Mucosa of rectum (tissue), 2 donors: ENCODE results near the gene UGCG.

Experiments
- H3K27ac ChIP-seq, 2 donors: one replicate each; pipeline ENCODE4 v1.7.0; 2013; ENCODE audit warnings: inconsistent platforms in 2 of 2, low read depth in 2 of 2, low read length in 2 of 2
- H3K27me3 ChIP-seq, 2 donors: one replicate each; pipeline ENCODE4 v1.7.0; 2013; ENCODE audit warnings: low read length in 2 of 2; ENCODE audit not compliant: control insufficient read depth in 2 of 2, insufficient read depth in 2 of 2
- H3K36me3 ChIP-seq, 2 donors: one replicate each; pipeline ENCODE4 v1.7.0; 2013; ENCODE audit warnings: low read length in 2 of 2; ENCODE audit not compliant: control insufficient read depth in 2 of 2, insufficient read depth in 2 of 2
- H3K4me1 ChIP-seq, 2 donors: one replicate each; pipeline ENCODE4 v1.7.0; 2013; ENCODE audit warnings: low read length in 2 of 2, mild to moderate bottlenecking in 1 of 2; ENCODE audit not compliant: control insufficient read depth in 2 of 2, insufficient read depth in 2 of 2
- H3K4me3 ChIP-seq, 2 donors: one replicate each; pipeline ENCODE4 v1.7.0; 2013; ENCODE audit warnings: low read length in 2 of 2
- H3K9ac ChIP-seq, 2 donors: one replicate each; pipeline ENCODE4 v1.7.0; 2013; ENCODE audit warnings: low read length in 2 of 2, low read depth in 1 of 2, mild to moderate bottlenecking in 1 of 2
- H3K9me3 ChIP-seq, 2 donors: one replicate each; pipeline ENCODE4 v1.7.0; 2013; ENCODE audit warnings: low read length in 2 of 2; ENCODE audit not compliant: control insufficient read depth in 2 of 2
- donor health status: healthy.
- donor health status: Normal muscosa, but diverticular disease.

Gene UGCG

DNA sequence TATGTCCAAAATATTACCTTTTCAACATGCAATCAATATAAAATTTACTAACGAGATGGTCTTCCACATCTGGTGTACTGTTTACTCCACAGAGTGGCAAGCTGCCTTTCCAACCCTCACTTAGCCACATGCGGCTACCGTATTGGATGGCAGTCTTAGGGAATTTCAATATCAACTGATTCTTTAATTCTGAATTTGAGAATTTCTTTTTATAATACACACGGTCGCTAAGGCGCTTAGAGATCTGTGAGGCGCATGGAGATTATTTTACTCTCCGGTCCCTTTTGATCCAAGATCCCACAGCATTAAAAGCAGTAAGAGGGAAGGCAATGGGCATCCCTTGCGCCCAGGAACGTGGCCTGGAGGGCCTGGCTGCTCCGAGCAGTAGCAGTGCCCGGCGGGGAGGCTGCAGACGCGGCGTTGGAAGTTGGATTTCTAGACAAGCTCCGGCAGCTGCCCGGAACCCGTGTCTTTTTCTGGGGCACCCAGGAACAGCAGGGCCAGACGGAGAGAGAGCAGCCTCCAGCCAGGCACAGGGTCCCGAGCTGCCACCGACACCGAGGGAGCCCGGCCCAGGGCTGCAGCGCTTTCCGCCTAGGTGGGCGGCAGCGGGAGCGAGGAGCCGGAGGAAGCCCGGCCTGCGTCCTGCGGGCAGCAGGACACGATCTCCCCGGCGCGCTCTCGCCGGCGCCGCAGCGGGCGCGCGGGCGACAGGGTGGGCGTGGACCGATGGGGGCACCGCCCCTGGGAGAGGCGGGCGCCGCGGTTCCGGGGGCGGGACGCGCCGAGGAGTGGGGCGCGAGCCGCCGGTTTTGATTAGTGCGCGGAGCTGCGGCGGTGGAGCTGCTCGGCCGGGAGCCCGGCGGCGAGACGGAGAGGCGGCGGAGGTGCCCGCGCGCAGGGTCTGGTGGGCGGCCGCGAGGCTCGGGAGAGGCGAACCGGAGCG lies at the start of gene UGCG:
UGCG (plus strand) TSS at position 819 of the 946 bp plus-strand sequence. CDS start 402 bp downstream, outside the sequence.
- H3K4me1 ChIP-seq, result peaks cover 14 to 25% of the 10 kb centered on the region in 2 donors
- peak within 1 kb of the TSS; percentile 92 to 96 for H3K9ac ChIP-seq
- no peaks in the 10 kb centered on the region for H3K27me3 ChIP-seq
- no peaks in the 10 kb centered on the region for H3K9me3 ChIP-seq
- peak within 1 kb of the TSS; percentile 95 to 96 for H3K27ac ChIP-seq
- peak within 1 kb of the TSS; percentile 87 to 93 for H3K4me3 ChIP-seq
- H3K36me3 ChIP-seq, result no peaks in the 10 kb centered on the region

DNA sequence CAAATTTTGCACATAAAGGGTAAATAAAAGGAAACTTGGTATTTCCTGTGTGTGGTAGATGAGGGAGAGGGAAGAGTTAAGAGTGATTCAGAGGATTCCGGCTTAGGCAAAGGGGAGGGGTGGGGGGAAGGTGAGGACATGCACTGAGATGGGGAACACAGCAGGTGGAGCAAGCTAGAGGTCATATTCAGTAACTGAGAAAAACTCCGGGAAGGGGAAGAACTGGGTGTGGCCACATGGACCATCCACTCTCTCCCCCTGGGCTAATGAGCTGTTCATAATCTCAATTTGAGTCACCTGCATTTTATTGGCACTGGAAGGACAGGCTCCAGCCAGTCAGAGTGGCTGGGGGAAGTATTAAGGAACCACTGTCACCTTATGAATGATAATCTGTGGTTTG lies 45.1 kb upstream of the UGCG start:
- H3K27ac ChIP-seq, result no peak overlapping the region
- no peak overlapping the region for H3K9ac ChIP-seq
- no peak overlapping the region for H3K4me3 ChIP-seq
- H3K36me3 ChIP-seq, result no peaks in the 10 kb centered on the region
- no peaks in the 10 kb centered on the region for H3K4me1 ChIP-seq
- no peaks in the 10 kb centered on the region for H3K27me3 ChIP-seq
- H3K9me3 ChIP-seq, result no peaks in the 10 kb centered on the region

DNA sequence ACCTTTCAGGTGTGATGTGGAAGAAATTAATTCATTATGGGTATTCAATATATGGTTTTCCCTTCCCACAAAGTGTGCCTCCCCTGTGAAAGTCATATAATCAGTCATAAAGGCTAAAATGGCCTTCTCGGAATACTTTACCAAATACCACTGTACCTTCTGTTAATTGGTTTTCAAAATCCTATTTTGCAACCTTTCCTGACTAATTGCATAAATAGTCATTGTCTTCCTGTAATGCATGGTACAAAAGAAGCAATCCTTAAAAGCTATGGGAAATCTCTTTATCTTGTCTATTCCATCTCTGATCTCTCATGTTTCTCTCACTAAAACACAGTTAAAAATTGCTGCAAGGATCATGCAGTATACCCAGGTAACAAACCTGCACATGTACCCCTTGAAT lies 44.3 kb upstream of the UGCG start:
- H3K27me3 ChIP-seq, result no peaks in the 10 kb centered on the region
- no peaks in the 10 kb centered on the region for H3K36me3 ChIP-seq
- H3K4me1 ChIP-seq, result no peaks in the 10 kb centered on the region
- H3K4me3 ChIP-seq, result no peak overlapping the region
- no peak overlapping the region for H3K9ac ChIP-seq
- no peaks in the 10 kb centered on the region for H3K9me3 ChIP-seq
- no peak overlapping the region for H3K27ac ChIP-seq

DNA sequence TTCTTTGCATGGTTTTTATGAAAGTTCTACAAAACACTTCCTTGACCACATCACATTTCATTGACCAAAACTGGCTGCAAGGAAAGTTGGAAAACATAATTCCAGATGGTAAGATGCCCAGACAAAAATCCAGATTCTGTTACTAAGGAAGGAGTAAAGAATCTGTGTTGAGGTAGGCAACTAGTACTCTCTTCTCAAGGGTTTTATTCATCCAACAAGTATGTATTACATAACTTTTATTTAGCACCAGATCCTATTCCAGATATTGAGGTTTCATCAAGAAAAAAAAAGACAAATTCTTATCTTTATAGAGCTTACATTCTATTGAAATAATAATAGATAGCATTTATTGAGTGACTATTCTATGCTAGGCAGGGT lies 43.2 kb upstream of the UGCG start:
- H3K4me1 ChIP-seq, result no peaks in the 10 kb centered on the region
- H3K9ac ChIP-seq, result no peak overlapping the region
- no peaks in the 10 kb centered on the region for H3K27me3 ChIP-seq
- H3K9me3 ChIP-seq, result no peaks in the 10 kb centered on the region
- H3K27ac ChIP-seq, result no peak overlapping the region
- H3K4me3 ChIP-seq, result no peak overlapping the region
- no peaks in the 10 kb centered on the region for H3K36me3 ChIP-seq

DNA sequence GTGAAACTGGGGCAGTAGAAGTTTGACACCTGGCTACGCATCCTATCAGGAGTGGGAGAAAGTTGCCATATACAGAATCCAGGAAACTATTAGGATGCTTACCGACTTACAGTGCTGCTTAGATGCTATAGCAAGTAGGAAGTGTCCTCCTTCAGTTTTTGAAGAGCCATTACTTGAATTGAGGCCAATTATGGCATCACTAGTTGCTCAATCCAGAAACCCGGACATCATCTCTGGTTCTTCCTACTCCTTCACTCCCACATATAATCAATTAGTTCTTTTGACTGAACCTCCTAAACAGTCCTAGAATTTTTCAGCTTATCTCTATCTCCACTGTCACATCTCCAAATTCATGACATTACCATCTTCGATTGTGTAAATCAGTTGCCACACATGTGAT lies 41.8 kb upstream of the UGCG start:
- Histone ChIP-seq H3K27me3 (no peaks in the 10 kb centered on the region), H3K36me3 (no peaks in the 10 kb centered on the region), H3K27ac (no peak overlapping the region), H3K9ac (no peak overlapping the region), H3K9me3 (no peaks in the 10 kb centered on the region), H3K4me3 (no peak overlapping the region), H3K4me1 (no peaks in the 10 kb centered on the region)

DNA sequence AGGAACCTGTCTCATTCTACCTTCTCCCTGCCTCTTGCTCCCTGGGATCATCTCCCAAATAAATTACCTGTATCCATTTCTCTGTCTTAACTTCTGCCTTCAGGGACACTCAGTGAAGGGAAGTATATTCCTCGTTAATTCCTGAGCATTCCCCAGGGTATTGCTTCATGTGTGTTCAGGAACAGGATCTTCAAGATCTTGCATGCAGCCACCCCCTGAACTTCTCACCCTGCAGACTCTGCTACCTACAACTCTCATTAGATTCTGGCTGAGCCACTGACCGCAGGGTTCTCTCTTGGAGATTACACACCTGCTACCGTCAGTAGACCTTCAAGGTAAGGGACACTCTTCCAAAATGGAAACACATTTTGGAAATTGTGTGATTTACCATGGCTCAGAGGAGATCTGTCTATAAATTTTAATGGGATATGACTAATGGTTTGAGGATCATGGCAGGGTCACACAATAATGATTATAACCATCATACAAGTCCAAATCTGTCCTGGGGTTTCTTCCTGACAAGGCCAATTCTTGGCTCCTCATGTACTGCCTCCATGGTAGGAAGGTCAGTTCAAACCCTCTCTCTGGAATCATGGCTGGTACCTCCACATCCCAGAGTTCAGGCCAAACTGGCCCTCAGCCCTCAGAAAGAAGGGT lies 38.9 kb upstream of the UGCG start:
- Histone ChIP-seq H3K4me3 (no peak overlapping the region), H3K36me3 (no peaks in the 10 kb centered on the region), H3K27me3 (no peaks in the 10 kb centered on the region), H3K9me3 (no peaks in the 10 kb centered on the region), H3K4me1 (no peaks in the 10 kb centered on the region), H3K9ac (no peak overlapping the region), H3K27ac (no peak overlapping the region)

DNA sequence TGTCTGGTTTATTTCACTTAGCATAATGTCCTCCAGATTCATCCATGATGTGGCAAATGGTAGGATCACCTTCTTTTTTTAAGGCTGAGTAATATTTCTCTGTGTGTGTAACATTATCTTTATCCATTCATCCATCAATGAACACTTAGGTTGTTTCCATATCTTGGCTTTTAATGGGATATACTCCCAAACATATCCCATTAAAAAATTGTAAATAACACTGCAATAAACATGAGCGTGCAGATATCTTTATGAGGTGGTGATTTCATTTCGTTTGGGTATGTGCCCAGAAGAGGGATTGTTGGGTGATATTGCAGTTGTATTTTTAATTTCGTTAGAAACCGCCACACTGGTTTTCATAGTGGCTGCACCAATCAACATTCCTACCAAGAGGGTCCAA lies 36.2 kb upstream of the UGCG start:
- no peak overlapping the region for H3K4me3 ChIP-seq
- no peaks in the 10 kb centered on the region for H3K27me3 ChIP-seq
- H3K4me1 ChIP-seq, result no peaks in the 10 kb centered on the region
- H3K9ac ChIP-seq, result no peak overlapping the region
- no peaks in the 10 kb centered on the region for H3K9me3 ChIP-seq
- H3K36me3 ChIP-seq, result no peaks in the 10 kb centered on the region
- H3K27ac ChIP-seq, result no peak overlapping the region

DNA sequence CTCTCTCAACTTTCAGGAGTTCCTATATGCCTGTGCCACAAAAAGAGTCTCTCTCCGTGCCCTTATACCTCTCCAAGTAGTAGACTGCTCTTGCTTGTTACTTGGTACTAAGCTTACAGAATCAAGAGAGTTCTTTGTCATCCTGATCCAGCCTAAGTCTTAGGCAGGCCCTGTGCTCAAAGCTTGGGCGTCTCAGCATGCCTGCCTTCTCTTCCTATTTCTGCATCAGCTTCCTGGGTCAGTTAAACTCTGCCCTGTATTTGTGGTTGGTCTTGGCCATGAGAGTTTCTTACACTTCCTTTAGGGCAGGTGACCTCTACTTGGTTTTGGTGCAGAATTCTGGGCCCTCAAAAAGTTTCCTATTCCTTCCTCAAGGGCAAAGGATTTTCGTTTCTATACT lies 33.0 kb upstream of the UGCG start:
- H3K4me3 ChIP-seq, result no peak overlapping the region
- no peak overlapping the region for H3K27ac ChIP-seq
- no peaks in the 10 kb centered on the region for H3K27me3 ChIP-seq
- no peaks in the 10 kb centered on the region for H3K9me3 ChIP-seq
- H3K36me3 ChIP-seq, result no peaks in the 10 kb centered on the region
- H3K9ac ChIP-seq, result no peak overlapping the region
- no peaks in the 10 kb centered on the region for H3K4me1 ChIP-seq

DNA sequence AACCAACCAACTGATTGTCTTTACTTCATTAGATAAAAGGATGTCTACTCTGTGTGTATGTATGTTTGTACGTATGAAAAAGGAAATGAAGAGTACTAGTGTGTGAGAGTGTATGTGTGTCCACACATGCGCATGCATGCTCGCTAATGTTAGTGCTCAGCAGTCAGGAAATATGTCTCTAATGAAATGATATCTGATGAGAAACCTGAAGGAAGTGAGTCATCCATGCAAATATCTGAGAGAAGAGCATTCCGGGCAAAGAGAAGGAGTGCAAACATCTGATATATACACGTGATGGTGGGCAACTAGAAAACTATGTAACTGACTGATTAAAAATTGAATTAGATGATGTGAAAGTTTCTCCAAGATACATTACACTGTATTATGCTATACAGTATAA lies 29.6 kb upstream of the UGCG start:
- H3K4me3 ChIP-seq, result no peak overlapping the region
- no peaks in the 10 kb centered on the region for H3K9me3 ChIP-seq
- no peak overlapping the region for H3K9ac ChIP-seq
- H3K4me1 ChIP-seq, result no peaks in the 10 kb centered on the region
- H3K27ac ChIP-seq, result no peak overlapping the region
- no peaks in the 10 kb centered on the region for H3K36me3 ChIP-seq
- no peaks in the 10 kb centered on the region for H3K27me3 ChIP-seq

DNA sequence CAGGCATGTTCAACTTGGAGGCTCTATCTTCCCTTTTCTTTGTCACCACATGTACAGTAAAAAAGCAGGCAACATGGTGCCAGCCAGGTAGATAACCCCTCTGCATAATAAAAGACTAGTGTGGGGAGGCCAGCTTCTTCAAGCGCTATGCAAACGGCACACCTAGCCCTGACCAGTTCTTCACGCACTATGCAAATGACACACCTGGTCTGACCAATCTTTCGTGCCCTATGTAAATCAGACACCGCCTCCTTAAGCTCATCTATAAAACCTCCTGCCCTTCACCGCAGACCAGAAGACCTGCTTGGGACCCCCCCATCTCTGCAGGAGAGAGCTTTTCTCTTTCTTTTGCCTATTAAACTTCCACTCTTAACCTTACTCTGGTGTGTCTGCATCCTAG lies 28.1 kb upstream of the UGCG start:
- Histone ChIP-seq H3K27me3 (no peaks in the 10 kb centered on the region), H3K9ac (no peak overlapping the region), H3K4me3 (no peak overlapping the region), H3K36me3 (no peaks in the 10 kb centered on the region), H3K4me1 (no peaks in the 10 kb centered on the region), H3K9me3 (no peaks in the 10 kb centered on the region), H3K27ac (no peak overlapping the region)
